HG03469 (cell line): ENCODE data around the gene LGALS13.

Experiments
- ATAC-seq: cut with Tn5 transposase; IDR thresholded peaks from one replicate; pipeline ENCODE4 v1.9.1; 2021; ENCODE audit warnings: mild to moderate bottlenecking, moderate library complexity, moderate number of reproducible peaks; ENCODE audit not compliant: unreplicated experiment

LGALS13 gene, protein sequence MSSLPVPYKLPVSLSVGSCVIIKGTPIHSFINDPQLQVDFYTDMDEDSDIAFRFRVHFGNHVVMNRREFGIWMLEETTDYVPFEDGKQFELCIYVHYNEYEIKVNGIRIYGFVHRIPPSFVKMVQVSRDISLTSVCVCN

DNA sequence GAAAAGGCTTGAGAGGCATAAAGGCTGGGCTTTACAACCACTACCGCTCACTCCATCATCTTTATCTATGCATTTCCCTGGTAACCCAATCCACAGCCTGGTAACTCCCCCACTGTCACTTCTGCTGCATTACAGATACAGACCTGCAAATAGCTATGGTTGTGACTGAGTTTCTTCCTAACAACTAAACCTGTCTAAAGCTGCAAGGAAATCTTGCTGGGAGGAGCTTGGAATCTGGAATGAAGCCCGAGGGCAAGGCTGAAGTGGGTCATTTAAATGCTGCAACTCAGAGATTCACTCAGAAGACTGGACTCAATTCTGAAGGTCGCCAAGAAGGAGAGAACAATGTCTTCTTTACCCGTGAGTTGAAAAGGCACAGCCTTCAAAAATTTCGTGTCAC is at the start of gene LGALS13:
LGALS13 (plus strand) TSS at position 301 of the 400 bp plus-strand sequence; CDS start at position 346, 45 bp downstream.
- ATAC-seq, result no peak

DNA sequence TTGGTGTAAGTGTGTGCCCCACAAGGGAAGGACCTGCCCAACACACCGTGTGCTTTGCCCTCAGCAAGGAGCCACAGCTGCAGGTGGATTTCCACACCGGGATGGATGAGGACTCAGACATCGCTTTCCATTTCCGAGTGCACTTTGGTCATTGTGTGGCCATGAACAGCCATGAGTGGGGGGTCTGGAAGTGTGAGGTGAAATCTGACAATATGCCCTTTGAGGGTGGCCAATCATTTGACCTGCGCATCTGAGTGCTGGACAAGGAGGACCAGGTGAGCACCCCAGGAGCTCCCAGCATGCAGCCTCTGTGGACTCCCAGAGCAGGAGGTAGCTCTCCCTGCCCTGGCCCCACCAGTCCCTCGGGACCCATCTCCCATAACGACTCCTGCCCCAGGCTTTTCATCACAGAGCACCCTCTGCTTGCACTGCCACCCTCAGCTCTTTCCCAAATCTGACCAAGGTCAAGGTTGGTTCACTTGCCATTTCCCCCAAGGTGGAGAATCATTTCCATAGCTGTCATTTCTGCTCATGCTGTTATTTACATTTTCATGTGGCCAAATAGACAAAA is 49.2 kb upstream of the LGALS13 start:
- ATAC-seq, result no peak

DNA sequence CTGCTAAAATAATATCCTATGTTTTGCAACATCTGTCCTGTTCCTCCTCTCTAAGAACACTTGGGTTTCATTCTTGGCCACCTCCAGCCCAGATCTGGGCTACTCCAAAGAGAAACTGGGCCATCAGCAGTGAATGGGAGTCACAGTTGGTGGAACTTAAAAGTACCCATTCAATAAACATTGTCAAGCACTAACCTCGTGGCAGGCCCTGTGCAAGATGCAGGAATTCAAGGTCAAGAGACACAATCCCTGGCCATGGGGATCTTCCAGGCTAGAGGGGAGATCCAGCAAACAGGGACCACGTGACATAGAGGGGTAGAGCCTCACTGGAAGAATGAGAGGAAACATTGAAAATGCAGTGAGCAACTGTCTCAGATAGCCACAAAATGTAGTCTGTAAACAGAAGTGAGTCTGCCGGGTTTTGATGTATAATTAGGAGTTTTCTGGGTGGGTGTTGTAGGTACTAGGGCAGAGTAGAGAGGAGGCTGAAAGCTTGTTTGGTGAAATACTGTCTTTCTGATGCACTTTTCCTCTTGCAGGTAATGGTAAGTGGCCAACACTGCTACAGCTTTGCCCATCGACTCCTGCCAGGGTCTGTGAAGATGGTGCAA is 47.5 kb upstream of the LGALS13 start:
- ATAC-seq, result no peak

DNA sequence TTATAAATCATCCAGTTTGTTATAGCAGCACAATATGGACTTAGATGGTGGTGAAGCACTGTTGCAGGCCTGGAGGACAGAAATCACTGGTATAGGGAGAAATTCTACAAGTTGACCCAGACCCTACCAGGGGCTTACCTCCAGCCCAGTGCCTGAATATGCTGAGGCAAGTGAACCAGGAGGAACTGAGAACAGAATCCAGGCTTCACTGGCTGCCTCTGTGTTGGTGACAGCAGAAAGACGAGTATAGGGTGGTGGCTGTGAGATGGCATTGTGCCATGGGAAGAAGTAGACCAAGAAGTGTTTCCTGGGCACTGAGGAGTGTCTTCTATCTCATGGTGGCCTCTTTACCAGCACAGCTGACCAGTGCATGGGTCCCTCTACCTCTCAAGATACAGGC is 46.4 kb upstream of the LGALS13 start:
- ATAC-seq, result no peak

DNA sequence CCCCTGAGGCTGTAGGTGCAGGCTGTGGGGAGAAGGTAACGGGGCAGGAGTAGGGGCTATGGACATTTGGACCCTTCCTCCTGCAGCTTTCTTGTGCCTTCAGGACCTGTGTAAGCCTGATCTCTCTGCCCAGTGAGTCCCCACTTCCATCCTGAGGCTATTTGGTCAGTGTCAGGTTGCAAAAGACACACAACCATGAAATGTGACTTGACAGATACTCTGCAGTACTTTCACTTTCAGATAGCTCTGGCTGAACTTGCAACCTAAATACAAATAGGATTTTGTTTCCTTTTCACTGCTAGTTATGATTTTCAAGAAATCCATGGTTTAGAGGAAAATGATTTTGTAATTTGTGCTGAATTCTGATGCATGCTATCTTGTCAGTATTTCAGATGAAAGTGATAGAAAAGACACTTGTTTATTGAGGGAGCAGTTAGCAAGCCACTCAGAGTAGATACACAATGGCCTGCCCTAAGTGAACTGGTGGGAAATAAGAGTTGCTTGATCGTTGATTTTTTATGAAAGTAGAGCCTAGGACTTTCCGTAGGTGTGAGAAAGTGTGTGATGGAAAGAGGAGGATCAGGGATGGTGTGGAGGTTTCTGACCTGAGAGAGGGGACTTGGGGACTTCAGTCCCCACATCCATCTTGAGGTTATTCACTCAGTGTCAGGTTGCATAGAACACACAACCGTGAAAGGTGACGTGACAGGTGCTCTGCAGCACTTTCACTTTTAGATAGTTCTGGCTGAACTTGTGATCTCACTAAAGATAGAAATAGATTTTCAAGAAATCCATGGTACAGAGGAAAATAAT is 44.3 kb upstream of the LGALS13 start:
- ATAC-seq, result no peak

DNA sequence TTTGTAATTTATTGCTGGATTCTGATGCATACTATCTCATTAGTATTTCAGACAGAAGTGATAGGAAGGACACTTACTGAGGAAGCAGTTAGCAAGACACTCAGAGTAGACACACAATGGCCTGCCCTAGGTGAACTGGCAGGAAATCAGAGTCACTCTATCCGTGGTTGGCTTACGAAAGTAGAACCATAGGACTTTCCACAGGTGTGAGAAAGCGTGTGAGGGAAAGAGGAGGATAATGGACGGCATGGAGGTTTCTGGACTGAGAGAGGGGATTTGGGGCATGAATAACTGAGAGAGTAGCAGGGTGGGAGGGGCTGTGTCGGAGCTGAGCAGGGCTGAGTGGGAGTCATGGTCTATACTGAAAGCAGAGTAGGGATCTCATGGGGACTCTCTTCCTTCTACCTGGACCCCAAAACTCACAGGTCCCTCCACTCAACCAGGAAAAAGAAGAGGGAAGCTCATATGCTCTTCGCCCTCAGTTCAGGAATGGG is 43.7 kb upstream of the LGALS13 start:
- no peak for ATAC-seq

DNA sequence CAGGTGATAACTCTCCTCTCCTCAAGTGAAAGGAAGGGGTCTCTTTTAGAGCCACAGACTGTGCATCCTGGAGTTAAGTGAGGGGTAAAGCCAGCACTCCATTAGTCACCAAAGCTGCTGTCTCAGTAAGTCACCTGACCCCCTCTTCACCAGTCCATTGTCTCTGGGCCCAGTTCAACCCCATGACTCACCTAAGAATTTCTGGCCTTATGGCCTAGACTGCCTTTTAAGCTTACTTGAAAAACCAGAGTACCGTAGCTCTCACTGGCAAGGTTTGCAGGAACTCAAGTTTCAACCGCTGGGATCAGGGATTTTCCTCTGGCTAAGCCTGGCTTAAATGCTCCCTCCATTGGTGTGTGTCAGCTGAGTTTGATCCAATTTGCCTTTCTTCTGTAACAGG is 38.9 kb upstream of the LGALS13 start:
- ATAC-seq, result no peak

DNA sequence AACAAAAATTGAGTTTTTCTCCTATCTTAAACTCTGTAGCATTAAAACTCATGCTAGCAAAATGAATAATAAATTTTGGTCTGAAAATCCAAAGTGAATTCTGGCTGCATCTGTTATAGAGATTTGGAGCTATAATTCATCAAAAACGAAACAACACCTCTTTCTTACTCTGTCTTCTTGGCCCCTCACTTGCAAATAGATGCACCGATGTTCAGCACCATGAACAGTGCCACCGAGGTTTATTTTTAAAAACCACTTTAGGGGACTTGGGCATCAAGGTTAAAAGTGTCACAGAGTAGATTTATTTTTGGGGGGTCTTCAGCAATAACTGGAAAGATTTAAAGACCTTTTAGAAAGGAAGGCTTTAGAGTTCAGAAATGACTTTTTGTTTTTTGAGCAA is 36.3 kb upstream of the LGALS13 start:
- ATAC-seq, result no peak

DNA sequence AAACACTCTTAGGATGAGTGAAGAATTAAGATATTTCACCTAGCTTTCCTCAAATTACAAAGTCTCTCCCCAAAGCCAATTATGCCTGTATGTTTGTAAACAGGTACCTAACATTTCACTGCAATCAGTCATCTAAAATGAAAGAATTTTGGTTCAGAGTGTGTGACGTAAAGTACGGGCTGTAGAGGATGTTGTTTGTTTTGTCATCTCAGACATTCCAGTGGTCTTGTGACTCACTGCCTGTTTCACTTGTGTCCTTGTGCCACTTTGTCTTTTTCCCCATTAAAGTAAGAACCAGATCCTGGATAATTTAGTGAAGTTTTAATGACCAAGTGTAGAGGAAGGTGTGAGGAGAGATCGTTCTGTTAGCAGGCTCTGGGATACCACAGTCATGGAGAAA is 33.7 kb upstream of the LGALS13 start:
- ATAC-seq, result no peak

DNA sequence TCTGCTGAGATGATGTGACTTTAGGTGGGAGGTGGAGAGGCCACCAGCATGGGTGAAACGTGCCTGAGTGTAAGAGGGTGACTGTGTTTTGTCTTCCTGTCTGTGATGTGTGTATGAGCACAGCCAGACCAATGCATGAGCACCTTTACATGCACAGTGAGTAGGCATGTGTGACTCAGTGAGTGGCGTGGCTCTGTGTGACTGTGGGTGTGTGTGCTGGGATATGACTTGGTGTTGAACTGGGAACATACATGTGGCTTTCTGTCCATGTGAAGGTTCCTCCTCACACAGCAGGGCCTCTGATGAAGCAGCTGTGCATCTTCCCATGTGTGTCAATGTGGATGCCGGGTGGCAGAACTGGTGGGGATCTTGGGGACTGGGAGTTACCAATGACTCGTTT is 19.9 kb upstream of the LGALS13 start:
- no peak for ATAC-seq

DNA sequence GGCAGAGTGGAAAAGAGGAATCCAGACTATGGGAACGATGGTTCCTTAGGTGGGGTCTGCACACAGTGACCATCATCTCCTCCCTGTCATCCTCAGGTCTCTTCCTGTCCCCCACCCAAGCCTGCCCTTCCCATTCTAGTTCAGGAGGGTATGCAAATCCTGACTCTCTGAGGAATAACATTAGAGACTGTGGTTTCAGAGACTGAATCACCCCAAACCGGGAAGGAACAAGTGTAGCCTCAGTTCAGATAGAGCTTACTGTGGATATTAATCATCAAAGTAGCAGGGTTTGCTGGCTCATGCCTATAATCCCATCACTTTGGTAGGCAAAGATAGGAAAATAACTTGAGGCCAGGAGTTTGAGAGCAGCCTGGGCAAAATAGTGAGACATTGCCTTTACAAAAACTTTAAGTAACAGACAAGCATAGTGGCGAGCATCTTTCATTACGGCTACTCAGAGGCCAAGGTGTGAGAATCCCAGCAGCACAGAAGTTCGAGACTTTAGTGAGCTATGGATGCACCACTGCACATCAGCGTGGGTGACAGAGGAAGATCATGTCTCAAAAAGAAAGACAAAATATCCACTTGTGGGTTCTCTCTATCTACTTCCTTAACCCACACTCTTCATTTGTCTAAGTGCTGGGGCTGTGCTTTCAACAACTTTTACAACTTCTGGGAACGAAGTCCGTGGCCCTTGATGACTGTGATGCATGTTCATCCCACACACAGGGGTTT is 19.3 kb upstream of the LGALS13 start:
- ATAC-seq, result no peak

DNA sequence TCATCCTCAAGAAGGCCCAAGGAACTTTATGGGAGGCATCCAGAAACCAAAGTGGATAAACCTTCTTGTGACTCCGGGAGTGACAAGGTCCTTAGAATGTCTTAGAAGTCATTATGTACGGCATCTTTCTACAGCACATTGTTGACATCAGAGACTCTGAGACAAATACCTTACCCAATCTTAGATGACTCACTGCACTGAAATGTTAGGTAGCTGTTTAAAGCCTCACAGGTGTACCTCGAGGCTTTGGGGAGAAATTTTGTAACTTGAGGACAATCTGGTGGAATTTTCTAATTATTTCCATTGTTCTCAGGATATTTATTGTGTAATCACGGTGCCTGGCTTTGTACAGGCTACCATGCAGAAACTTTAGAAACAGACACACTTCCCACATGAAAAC is 14.8 kb upstream of the LGALS13 start:
- no peak for ATAC-seq

DNA sequence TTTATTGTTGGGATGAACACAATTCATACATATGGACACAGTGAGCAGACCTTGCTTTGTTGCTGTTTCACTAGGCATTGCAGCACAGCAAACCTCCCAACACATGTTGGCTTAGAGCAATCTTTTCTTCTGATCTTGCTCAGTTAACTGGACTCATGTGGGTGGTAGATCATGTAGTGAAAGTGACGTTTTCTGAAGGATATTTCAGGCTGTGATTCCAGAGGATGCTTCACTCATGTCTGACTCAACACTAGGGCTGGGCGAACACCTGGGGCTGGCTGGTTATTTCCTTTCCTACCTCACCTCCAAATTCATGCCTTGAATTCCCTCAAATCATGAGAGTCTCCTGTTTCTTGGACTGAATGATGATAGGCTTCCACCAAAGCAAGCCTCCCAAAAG is 14.3 kb upstream of the LGALS13 start:
- no peak for ATAC-seq

DNA sequence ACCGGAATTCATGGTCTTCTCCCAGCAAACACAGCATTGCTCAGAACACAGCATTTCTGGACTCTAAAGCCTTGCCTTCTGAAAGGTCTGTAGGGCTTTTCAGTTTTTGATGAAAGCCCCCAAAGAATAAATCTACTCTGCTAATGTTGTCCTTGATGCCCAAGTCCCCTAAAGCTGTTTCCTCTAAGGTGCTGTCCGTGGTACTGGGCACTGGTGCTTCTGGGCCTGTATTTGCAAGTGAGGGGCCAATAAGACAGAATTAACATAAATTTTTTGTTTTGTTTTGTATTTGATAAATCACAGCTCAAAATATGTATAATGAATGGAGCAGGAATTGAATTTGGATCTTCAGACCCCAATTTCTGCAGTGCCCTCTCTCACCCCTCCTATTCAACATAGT is 12.1 kb upstream of the LGALS13 start:
- no peak for ATAC-seq

DNA sequence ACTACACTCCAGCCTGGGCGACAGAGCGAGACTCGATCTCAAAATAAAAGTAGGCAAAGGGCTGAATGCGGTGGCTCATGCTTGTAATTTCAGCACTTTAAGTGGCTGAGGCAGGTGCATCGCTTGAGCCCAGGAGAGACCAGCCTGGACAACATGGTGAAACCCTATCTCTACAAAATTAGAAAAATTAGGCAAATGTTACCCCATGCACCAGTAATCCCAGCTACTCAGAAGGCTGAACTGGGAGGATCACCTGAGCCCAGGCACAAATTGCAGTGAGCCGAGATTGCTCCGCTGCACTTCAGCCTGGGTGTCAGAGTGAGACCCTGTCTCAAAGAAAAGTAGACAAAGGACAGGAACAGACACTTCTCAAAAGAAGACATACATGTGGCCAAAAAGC is 9.9 kb upstream of the LGALS13 start:
- no peak for ATAC-seq

DNA sequence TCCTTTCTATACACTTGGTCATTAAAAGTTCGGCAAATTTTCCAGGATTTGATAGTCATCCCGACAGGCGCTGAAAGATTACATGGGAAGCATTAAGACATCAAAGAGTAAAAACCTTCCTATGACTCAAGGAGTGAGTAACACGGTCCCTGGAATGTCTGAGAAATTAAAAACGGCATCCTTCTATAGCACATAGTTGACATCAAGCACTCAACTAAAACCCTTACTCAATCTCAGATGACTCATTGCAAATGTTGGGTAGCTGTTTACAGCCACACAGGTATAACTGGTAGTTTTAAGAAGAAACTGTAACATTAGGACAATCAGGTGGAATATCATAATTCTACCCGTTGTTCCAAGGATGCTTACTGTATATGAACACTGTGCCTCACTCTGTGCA is 6.4 kb upstream of the LGALS13 start:
- no peak for ATAC-seq

DNA sequence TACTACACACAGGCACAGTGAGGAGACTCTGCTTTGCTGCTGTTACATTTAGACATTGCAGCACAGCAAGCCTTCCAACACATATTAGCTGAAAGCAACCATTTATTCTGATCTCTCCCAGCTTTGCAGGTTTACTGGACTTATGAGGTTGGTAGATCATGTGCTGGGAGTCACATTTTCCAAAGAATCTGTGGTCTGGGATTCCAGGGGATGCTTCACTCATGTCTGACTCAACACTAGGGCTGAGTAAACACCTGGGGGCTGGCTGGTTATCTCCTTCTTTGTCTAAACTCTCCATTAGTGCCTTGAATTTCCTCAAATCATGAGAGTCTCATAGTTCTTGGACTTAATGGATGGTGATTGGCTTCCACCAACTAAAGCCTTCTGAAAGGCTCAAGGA is 5.4 kb upstream of the LGALS13 start:
- ATAC-seq, result no peak

DNA sequence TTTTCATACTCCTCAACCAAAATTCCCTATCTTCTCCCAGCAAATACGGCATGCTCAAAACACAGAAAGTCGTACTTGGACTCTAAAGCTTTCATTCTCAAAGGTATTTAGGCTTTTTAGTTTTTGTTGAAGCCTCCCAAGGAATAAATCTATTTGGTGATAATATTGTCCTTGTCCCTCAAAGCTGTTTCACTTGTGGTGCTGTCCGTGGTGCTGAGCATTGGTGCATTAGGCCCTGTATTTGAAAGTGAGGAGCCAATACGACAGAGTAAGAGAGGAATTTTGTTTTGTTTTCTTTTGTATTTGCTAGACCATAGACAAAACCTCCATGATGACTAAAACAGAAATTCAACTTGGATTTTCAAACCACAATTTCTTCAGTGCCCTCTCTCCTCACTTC is 3.2 kb upstream of the LGALS13 start:
- no peak for ATAC-seq

DNA sequence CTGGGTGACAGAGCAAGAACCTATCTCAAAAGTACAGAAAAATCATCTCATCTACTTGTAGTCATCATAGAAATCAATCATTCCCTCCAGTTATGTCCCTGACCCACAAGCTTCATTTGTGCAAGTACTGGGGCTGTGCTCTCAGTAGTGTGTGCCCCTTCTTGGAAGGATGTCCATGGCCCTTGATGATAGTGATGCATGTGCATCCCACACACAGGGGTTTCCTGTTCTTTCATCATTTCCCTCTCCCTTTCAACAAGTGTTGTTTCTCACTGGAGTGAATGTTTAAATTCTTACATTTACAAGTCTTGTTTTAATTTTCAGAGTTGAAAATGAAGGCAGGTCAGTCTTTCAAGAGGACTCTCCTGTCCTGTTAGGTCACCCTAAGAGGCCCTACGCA is 1.5 kb downstream of the LGALS13 start:
- no peak for ATAC-seq

DNA sequence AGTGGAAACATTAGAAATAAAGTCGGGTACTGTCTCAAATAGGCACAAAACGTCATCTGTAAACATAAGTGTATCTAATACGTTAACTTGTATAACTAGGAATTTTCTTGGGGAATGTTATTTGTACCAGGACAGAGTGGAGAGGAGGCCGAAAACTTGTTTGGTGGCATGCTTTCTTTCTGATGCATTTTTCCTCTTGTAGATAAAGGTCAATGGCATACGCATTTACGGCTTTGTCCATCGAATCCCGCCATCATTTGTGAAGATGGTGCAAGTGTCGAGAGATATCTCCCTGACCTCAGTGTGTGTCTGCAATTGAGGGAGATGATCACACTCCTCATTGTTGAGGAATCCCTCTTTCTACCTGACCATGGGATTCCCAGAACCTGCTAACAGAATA is 4.7 kb downstream of the LGALS13 start:
- no peak for ATAC-seq

DNA sequence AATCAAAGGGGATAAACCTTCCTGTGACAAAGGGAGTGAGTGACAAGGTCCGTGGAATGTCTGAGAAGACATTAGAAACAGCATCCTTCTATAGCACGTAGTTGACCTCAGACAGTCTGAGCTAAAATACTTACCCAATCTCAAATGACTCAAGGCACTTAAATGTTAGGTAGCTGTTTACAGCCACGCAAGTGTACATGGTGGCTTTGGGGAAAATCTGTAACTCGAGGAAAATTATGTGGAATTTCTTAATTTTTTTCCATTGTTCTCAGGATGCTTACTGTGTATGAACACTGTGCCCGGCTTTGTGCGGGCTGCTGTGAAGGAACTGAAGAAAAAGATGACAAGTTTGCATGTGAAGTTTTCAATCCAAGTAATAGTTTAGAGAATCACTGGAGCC is 5.2 kb downstream of the LGALS13 start:
- no peak for ATAC-seq
